H9 (cell line): ENCODE data around the gene SLC37A4. TPM values are rescaled to one million over a fixed set of nuclear protein-coding genes. Genes with fewer than 3 reads are reported as not detected.

Source experiments
- DNase-seq: peaks from one replicate; pipeline ENCODE4 v3.0.0-alpha.2; 2017
- H2AFZ ChIP-seq: one replicate; pipeline ENCODE4 v1.6.1; 2013; ENCODE audit warnings: mild to moderate bottlenecking, low read length, control low read depth, moderate library complexity
- H2AK5ac ChIP-seq: 2 replicates; pipeline ENCODE4 v1.6.1; 2013; ENCODE audit warnings: low read length, control low read depth, mixed read lengths; ENCODE audit not compliant: insufficient read length
- H2BK120ac ChIP-seq: one replicate; pipeline ENCODE4 v1.6.1; 2013; ENCODE audit warnings: low read depth, mild to moderate bottlenecking, low read length, control low read depth, inconsistent platforms; ENCODE audit not compliant: poor library complexity, severe bottlenecking
- H2BK12ac ChIP-seq: 2 replicates; pipeline ENCODE4 v1.6.1; 2013; ENCODE audit warnings: low read length, control low read depth, mixed read lengths, low read depth; ENCODE audit not compliant: insufficient read length
- H2BK15ac ChIP-seq: 2 replicates; pipeline ENCODE4 v1.6.1; 2013; ENCODE audit warnings: low read depth, low read length, control low read depth
- H2BK20ac ChIP-seq: one replicate; pipeline ENCODE4 v1.6.1; 2013; ENCODE audit warnings: low read depth, mild to moderate bottlenecking, low read length, control low read depth, inconsistent platforms; ENCODE audit not compliant: poor library complexity, severe bottlenecking
- H2BK5ac ChIP-seq: 2 replicates; pipeline ENCODE4 v1.6.1; 2013; ENCODE audit warnings: low read length, control low read depth, mixed read lengths; ENCODE audit not compliant: insufficient read length
- H3K14ac ChIP-seq: 2 replicates; pipeline ENCODE4 v1.6.1; 2013; ENCODE audit warnings: low read length, control low read depth; ENCODE audit not compliant: insufficient read depth
- H3K18ac ChIP-seq: 2 replicates; pipeline ENCODE4 v1.6.1; 2013; ENCODE audit warnings: low read depth, mild to moderate bottlenecking, mixed read lengths, low read length, control low read depth; ENCODE audit not compliant: insufficient read length
- H3K23ac ChIP-seq: 2 replicates; pipeline ENCODE4 v1.6.1; 2013; ENCODE audit warnings: low read length, control low read depth, mixed read lengths, low read depth; ENCODE audit not compliant: insufficient read length
- H3K23me2 ChIP-seq: 2 replicates; pipeline ENCODE4 v1.6.1; 2013; ENCODE audit warnings: low read depth, mild to moderate bottlenecking, mixed read lengths, low read length, control low read depth; ENCODE audit not compliant: insufficient read length, poor library complexity, severe bottlenecking
- H3K27ac ChIP-seq: 2 replicates; pipeline ENCODE4 v1.5.1; 2013; ENCODE audit warnings: low read length, control low read depth, mixed read lengths, low read depth; ENCODE audit not compliant: insufficient read length
- H3K27me3 ChIP-seq: 2 replicates; pipeline ENCODE4 v1.6.1; 2013; ENCODE audit warnings: low read length, control low read depth, inconsistent platforms; ENCODE audit not compliant: insufficient read depth
- H3K4ac ChIP-seq: 2 replicates; pipeline ENCODE4 v1.6.1; 2013; ENCODE audit warnings: low read depth, mild to moderate bottlenecking, control low read depth, inconsistent platforms, low read length, moderate library complexity
- H3K4me1 ChIP-seq: 2 replicates; pipeline ENCODE4 v1.6.1; 2013; ENCODE audit warnings: low read length, control low read depth, inconsistent platforms; ENCODE audit not compliant: insufficient read depth
- H3K4me2 ChIP-seq: 2 replicates; pipeline ENCODE4 v1.6.1; 2013; ENCODE audit warnings: low read length, control low read depth, mixed read lengths; ENCODE audit not compliant: insufficient read length, insufficient read depth
- H3K56ac ChIP-seq: 2 replicates; pipeline ENCODE4 v1.6.1; 2013; ENCODE audit warnings: low read depth, mild to moderate bottlenecking, mixed read lengths, low read length, control low read depth; ENCODE audit not compliant: insufficient read length
- H3K79me1 ChIP-seq: 2 replicates; pipeline ENCODE4 v1.6.1; 2013; ENCODE audit warnings: low read depth, mild to moderate bottlenecking, moderate library complexity, low read length, control low read depth, inconsistent platforms; ENCODE audit not compliant: insufficient read depth, poor library complexity, severe bottlenecking
- H3K79me2 ChIP-seq: 2 replicates; pipeline ENCODE4 v1.6.1; 2013; ENCODE audit warnings: low read length, control low read depth, inconsistent platforms; ENCODE audit not compliant: insufficient read depth
- H3K9ac ChIP-seq: 2 replicates; pipeline ENCODE4 v1.6.1; 2013; ENCODE audit warnings: low read length, control low read depth, mixed read lengths; ENCODE audit not compliant: insufficient read length; ENCODE audit errors: extremely low read depth
- H3K9me3 ChIP-seq: one replicate; pipeline ENCODE4 v1.6.1; 2013; ENCODE audit warnings: low read depth, low read length, inconsistent platforms; ENCODE audit not compliant: control insufficient read depth
- H3T11ph ChIP-seq: one replicate; pipeline ENCODE4 v1.6.1; 2013; ENCODE audit warnings: mild to moderate bottlenecking, low read length, control low read depth, inconsistent platforms
- H4K20me1 ChIP-seq: one replicate; pipeline ENCODE4 v1.6.1; 2013; ENCODE audit not compliant: control insufficient read depth, insufficient read length, insufficient read depth
- H4K5ac ChIP-seq: 2 replicates; pipeline ENCODE4 v1.6.1; 2013; ENCODE audit warnings: low read depth, mild to moderate bottlenecking, mixed read lengths, low read length, control low read depth; ENCODE audit not compliant: insufficient read length
- H4K8ac ChIP-seq: replicated peaks from 2 replicates; pipeline ENCODE4 v1.6.1; 2013; ENCODE audit warnings: low read length, control low read depth, mixed read lengths, low read depth; ENCODE audit not compliant: insufficient read length
- H4K91ac ChIP-seq: 2 replicates; pipeline ENCODE4 v1.6.1; 2013; ENCODE audit warnings: low read depth, mild to moderate bottlenecking, moderate library complexity, mixed read lengths, low read length, control low read depth; ENCODE audit not compliant: insufficient read length
- H3K27ac Mint-ChIP-seq, 3 experiments: 2 replicates in 2 of 3; 3 replicates in 1 of 3; pipeline ENCODE4 v1.8.0; 2020 to 2021; ENCODE audit warnings: mixed read lengths in 3 of 3, mild to moderate bottlenecking in 1 of 3, moderate library complexity in 1 of 3
- H3K27me3 Mint-ChIP-seq: 2 replicates; pipeline ENCODE4 v1.8.0; 2021; ENCODE audit warnings: low read depth, mild to moderate bottlenecking, moderate library complexity, mixed read lengths
- H3K36me3 Mint-ChIP-seq, 3 experiments: 2 replicates in 2 of 3; 3 replicates in 1 of 3; pipeline ENCODE4 v1.8.0; 2020 to 2021; ENCODE audit warnings: low read depth in 3 of 3, mixed read lengths in 3 of 3; ENCODE audit not compliant: insufficient read depth in 1 of 3
- H3K4me1 Mint-ChIP-seq, 2 experiments: 2 replicates each; pipeline ENCODE4 v1.8.0; 2020; ENCODE audit warnings: mixed read lengths in 2 of 2
- H3K4me3 Mint-ChIP-seq, 2 experiments: 2 replicates in 1 of 2; 3 replicates in 1 of 2; pipeline ENCODE4 v1.8.0; 2020 to 2021; ENCODE audit warnings: mild to moderate bottlenecking in 2 of 2, mixed read lengths in 2 of 2, moderate library complexity in 1 of 2
- H3K9me3 Mint-ChIP-seq, 2 experiments: 2 replicates in 1 of 2; 3 replicates in 1 of 2; pipeline ENCODE4 v1.8.0; 2020; ENCODE audit warnings: mild to moderate bottlenecking in 2 of 2, mixed read lengths in 2 of 2, moderate library complexity in 1 of 2
- WGBS: extraction: QIAGEN DNeasy Blood & Tissue Kit; methylation state at CpG from one replicate; pipeline ENCODE4 v1.1.7; 2013; ENCODE audit warnings: missing lambda C conversion rate, low lambda C conversion rate, mixed read lengths; ENCODE audit not compliant: insufficient read length; ENCODE audit errors: extremely low coverage; 5-methylcytosine and 5-hydroxymethylcytosine counted together
- total RNA-seq: library from RNA; stranded (reverse); gene quantifications from 2 replicates; pipeline ENCODE4 v1.2.1, GENCODE V29; 2021
- TF ChIP-seq, protein P1 (sequence below): fragments of 200-600 bp; sonication (generic); conservative IDR thresholded peaks from 3 replicates; pipeline ENCODE4 v1.8.0; 2021; ENCODE audit warnings: antibody characterized with exemption, mild to moderate bottlenecking

SLC37A4 gene
- total RNA-seq, 1 experiment from 2014 or later, result 41.0 TPM

DNA sequence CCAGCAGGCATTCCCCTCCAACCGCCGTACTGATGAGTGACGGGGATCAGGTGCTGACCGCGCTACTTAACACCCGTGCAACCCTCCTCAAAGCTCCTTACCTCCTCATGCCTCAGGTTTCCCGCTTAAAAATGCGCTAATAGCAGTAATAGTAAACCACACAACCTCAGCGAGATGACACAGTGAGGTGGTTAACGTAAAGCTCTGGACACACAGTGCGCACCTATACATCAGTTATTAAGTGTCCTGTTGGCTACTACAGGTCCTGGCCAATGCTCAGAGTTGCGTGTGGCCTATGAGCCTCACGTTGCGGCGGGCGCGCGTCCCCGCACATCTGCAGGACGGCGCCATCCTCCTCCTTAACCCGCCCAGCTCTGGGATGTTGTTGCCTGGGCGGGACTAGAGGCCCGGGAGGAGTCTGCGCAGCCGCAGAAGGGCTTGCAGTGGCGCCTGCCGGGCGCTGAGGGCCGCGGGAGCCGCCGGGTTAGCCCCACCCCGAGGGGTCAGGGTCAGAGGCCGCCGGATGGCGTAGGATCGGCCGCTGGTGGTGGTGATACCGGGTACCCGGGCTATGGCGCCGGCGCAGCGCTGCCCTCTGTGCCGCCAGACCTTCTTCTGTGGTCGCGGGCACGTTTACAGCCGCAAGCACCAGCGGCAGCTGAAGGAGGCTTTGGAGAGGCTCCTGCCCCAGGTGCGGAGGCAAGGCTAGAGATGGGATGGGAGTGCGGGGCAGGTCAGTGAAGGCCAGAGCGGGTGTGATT is 32.9 kb downstream of the SLC37A4 start, which contains the start of gene CENATAC:
Gene CENATAC (plus strand): TSS at position 512 of the 761 bp plus-strand sequence. CDS start 60 bp downstream, at position 572.
- Histone ChIP-seq H3K4ac (no peak within 1 kb of the TSS), H3K23me2 (peaks cover 11% of the 10 kb centered on the region), H4K8ac (no peak within 1 kb of the TSS), H2BK20ac (no peak within 1 kb of the TSS), H3K9ac (peak within 1 kb of the TSS; percentile 81), H3K27ac (peak within 1 kb of the TSS; percentile 41), H3K4me2 (peak within 1 kb of the TSS; percentile 68), H2BK12ac (no peak within 1 kb of the TSS), H2BK5ac (no peak within 1 kb of the TSS), H2BK15ac (no peak within 1 kb of the TSS), H3K27me3 (no peaks in the 10 kb centered on the region), H3K56ac (no peak within 1 kb of the TSS), H3T11ph (no peak within 1 kb of the TSS), H4K91ac (no peak within 1 kb of the TSS), H4K5ac (peak within 1 kb of the TSS; percentile 40), H3K18ac (peak within 1 kb of the TSS; percentile 23), H3K79me2 (no peaks in the 10 kb centered on the region; the same call in 1 of the 2 replicates), H3K4me1 (no peaks in the 10 kb centered on the region), H2AFZ (no peak within 1 kb of the TSS), H3K14ac (peak within 1 kb of the TSS; percentile 42), H3K79me1 (no peaks in the 10 kb centered on the region), H3K23ac (no peak within 1 kb of the TSS), H2AK5ac (no peak within 1 kb of the TSS), H2BK120ac (no peak within 1 kb of the TSS), H3K9me3 (no peaks in the 10 kb centered on the region), H4K20me1 (no peaks in the 10 kb centered on the region)
- peak; percentile 96 for DNase-seq
- Mint-ChIP-seq H3K4me1 (peaks cover 17 to 18% of the 10 kb centered on the region in 2 experiments), H3K36me3 (peaks cover 29 to 71% (median 54%) of the 10 kb centered on the region in 3 experiments), H3K9me3 (peaks cover 3 to 6% of the 10 kb centered on the region in 2 experiments; a peak in 3 of 5 replicates), H3K27ac (peak within 1 kb of the TSS; percentile 87 to 98 (median 98)), H3K4me3 (peak within 1 kb of the TSS; percentile 95 to 99), H3K27me3 (no peaks in the 10 kb centered on the region)
- TF ChIP-seq, protein P1, sequence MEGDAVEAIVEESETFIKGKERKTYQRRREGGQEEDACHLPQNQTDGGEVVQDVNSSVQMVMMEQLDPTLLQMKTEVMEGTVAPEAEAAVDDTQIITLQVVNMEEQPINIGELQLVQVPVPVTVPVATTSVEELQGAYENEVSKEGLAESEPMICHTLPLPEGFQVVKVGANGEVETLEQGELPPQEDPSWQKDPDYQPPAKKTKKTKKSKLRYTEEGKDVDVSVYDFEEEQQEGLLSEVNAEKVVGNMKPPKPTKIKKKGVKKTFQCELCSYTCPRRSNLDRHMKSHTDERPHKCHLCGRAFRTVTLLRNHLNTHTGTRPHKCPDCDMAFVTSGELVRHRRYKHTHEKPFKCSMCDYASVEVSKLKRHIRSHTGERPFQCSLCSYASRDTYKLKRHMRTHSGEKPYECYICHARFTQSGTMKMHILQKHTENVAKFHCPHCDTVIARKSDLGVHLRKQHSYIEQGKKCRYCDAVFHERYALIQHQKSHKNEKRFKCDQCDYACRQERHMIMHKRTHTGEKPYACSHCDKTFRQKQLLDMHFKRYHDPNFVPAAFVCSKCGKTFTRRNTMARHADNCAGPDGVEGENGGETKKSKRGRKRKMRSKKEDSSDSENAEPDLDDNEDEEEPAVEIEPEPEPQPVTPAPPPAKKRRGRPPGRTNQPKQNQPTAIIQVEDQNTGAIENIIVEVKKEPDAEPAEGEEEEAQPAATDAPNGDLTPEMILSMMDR, result no peak
- WGBS, result no CpG with 5 or more reads among the region's 54 CpGs
